DND-41 (cell line): ENCODE results near the gene NKX2-4.
"Not testable (repeated sequence)": the region's sequence is repeated elsewhere in the genome, so short reads cannot be mapped to it uniquely, and the experiment has no call there.

ENCODE experiments used
- EZH2 ChIP-seq: IDR thresholded peaks from 3 replicates; pipeline ENCODE4 v1.6.1; 2012; ENCODE audit warnings: borderline replicate concordance, low read depth, mild to moderate bottlenecking, moderate library complexity, low read length, inconsistent platforms; ENCODE audit not compliant: severe bottlenecking
- TF ChIP-seq, protein P1 (sequence below): IDR thresholded peaks from 2 replicates; pipeline ENCODE4 v1.5.1; 2012; ENCODE audit warnings: borderline replicate concordance, low read length, moderate library complexity, mild to moderate bottlenecking; ENCODE audit not compliant: poor library complexity, severe bottlenecking; ENCODE audit errors: extremely low read depth

GRCh38 chr20:21419147-21419546 lies 21.8 kb upstream of the NKX2-4 start:
- TF ChIP-seq, protein P1, sequence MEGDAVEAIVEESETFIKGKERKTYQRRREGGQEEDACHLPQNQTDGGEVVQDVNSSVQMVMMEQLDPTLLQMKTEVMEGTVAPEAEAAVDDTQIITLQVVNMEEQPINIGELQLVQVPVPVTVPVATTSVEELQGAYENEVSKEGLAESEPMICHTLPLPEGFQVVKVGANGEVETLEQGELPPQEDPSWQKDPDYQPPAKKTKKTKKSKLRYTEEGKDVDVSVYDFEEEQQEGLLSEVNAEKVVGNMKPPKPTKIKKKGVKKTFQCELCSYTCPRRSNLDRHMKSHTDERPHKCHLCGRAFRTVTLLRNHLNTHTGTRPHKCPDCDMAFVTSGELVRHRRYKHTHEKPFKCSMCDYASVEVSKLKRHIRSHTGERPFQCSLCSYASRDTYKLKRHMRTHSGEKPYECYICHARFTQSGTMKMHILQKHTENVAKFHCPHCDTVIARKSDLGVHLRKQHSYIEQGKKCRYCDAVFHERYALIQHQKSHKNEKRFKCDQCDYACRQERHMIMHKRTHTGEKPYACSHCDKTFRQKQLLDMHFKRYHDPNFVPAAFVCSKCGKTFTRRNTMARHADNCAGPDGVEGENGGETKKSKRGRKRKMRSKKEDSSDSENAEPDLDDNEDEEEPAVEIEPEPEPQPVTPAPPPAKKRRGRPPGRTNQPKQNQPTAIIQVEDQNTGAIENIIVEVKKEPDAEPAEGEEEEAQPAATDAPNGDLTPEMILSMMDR, result not testable (repeated sequence)
- not testable (repeated sequence) for TF ChIP-seq EZH2
